IPS DF 4.7 (cell line): ENCODE data around the gene C4orf33.
"Not testable (repeated sequence)": the region's sequence is repeated elsewhere in the genome, so short reads cannot be mapped to it uniquely, and the experiment has no call there.

Source experiments
- DNase-seq: peaks from one replicate; pipeline ENCODE4 v3.0.0-alpha.2; 2013; ENCODE audit warnings: low spot score; ENCODE audit errors: extremely low read depth

Gene C4orf33

GRCh38 chr4:129095811-129096454 is at the start of gene C4orf33:
TSS of gene C4orf33 (plus strand) at chr4:129096152. CDS start at chr4:129102611, 6,459 bp downstream.
- no peak for DNase-seq

GRCh38 chr4:129059028-129059427 is 36.9 kb upstream of the C4orf33 start:
- no peak for DNase-seq

GRCh38 chr4:129062580-129062979 is 33.4 kb upstream of the C4orf33 start:
- DNase-seq, result no peak

- DNase-seq, result no peak
Observed at GRCh38 chr4:129063640-129064039, 32.3 kb upstream of the C4orf33 start.

- DNase-seq, result no peak
Observed at GRCh38 chr4:129064717-129065116, 31.2 kb upstream of the C4orf33 start.

- not testable (repeated sequence) for DNase-seq
Observed at GRCh38 chr4:129069537-129069936, 26.4 kb upstream of the C4orf33 start.

- DNase-seq, result no peak
Observed at GRCh38 chr4:129077326-129077725, 18.6 kb upstream of the C4orf33 start.

GRCh38 chr4:129080129-129080528 is 15.8 kb upstream of the C4orf33 start:
- DNase-seq, result no peak

GRCh38 chr4:129082302-129082701 is 13.7 kb upstream of the C4orf33 start:
- DNase-seq, result no peak

- no peak for DNase-seq
Observed at GRCh38 chr4:129085472-129085871, 10.5 kb upstream of the C4orf33 start.

- no peak for DNase-seq
Observed at GRCh38 chr4:129087516-129087915, 8.4 kb upstream of the C4orf33 start.

- DNase-seq, result no peak
Observed at GRCh38 chr4:129092631-129093190, 3.2 kb upstream of the C4orf33 start.

- DNase-seq, result peak; percentile 93
Observed at GRCh38 chr4:129093191-129093920, 2.6 kb upstream of the C4orf33 start, which contains the start of gene SCLT1. TSS of gene SCLT1 (minus strand) at chr4:129093539. CDS start at chr4:129093103, 436 bp downstream.

- no peak for DNase-seq
Observed at GRCh38 chr4:129094347-129094746, 1.6 kb upstream of the C4orf33 start.

- no peak for DNase-seq
Observed at GRCh38 chr4:129098531-129099001, 2.6 kb downstream of the C4orf33 start.

GRCh38 chr4:129109965-129110824 is 14.2 kb downstream of the C4orf33 start:
- no peak for DNase-seq

- no peak for DNase-seq
Observed at GRCh38 chr4:129110931-129111330, 15.0 kb downstream of the C4orf33 start.

GRCh38 chr4:129111919-129112318 is 16.0 kb downstream of the C4orf33 start:
- DNase-seq, result no peak

- no peak for DNase-seq
Observed at GRCh38 chr4:129113434-129113833, 17.5 kb downstream of the C4orf33 start.

GRCh38 chr4:129113919-129114318 is 18.0 kb downstream of the C4orf33 start:
- DNase-seq, result no peak

GRCh38 chr4:129117705-129118104 is 21.8 kb downstream of the C4orf33 start:
- DNase-seq, result no peak
